ENCODE data around the gene MOB3A.

MOB3A gene

DNA sequence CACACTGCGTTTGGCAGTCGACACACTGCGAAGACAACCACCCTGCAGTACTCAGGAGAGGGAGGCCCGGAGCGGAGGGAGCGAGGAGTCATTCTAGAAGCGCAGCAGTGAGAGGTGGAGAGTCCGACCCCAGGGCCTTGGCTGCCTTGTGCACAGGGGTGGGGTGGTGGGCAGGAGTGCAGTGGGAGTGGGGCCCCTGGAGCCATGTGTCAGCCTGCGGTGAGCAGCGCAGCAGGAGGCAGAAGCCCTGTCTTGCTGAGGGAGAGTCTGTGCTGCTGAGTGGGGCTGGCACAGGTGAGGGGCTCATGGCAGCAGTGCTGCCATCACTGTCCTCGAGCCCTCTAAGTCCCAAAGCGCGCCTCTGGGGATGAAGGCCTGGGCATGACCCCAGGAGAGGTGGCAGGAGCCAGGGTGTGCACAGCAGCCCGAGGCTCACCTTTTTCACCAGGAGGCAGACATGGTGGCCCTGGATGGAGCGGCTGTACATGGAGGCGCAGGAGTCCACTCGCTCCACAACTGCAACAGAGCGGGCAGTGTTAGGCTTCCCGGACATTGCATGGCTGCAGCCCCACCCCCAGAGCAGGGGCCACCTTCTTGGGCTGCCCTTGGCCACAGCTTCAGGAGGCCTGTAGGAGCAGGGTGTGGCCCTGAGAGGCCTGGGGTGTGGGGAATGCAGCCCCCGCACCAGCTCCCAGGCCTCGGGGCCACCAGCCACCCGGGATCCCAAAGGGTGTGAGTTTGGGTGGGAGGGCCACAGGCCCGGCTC is 12.3 kb upstream of the MOB3A start:
- DNase-seq (ENCODE audit: low spot score), result no peak
- H3K4me3 ChIP-seq, result no peak overlapping the region
- TF ChIP-seq, protein P1, sequence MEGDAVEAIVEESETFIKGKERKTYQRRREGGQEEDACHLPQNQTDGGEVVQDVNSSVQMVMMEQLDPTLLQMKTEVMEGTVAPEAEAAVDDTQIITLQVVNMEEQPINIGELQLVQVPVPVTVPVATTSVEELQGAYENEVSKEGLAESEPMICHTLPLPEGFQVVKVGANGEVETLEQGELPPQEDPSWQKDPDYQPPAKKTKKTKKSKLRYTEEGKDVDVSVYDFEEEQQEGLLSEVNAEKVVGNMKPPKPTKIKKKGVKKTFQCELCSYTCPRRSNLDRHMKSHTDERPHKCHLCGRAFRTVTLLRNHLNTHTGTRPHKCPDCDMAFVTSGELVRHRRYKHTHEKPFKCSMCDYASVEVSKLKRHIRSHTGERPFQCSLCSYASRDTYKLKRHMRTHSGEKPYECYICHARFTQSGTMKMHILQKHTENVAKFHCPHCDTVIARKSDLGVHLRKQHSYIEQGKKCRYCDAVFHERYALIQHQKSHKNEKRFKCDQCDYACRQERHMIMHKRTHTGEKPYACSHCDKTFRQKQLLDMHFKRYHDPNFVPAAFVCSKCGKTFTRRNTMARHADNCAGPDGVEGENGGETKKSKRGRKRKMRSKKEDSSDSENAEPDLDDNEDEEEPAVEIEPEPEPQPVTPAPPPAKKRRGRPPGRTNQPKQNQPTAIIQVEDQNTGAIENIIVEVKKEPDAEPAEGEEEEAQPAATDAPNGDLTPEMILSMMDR (IDR thresholded peaks at IDR 0.05), result no peak
- H3K27ac ChIP-seq, result no peak overlapping the region

DNA sequence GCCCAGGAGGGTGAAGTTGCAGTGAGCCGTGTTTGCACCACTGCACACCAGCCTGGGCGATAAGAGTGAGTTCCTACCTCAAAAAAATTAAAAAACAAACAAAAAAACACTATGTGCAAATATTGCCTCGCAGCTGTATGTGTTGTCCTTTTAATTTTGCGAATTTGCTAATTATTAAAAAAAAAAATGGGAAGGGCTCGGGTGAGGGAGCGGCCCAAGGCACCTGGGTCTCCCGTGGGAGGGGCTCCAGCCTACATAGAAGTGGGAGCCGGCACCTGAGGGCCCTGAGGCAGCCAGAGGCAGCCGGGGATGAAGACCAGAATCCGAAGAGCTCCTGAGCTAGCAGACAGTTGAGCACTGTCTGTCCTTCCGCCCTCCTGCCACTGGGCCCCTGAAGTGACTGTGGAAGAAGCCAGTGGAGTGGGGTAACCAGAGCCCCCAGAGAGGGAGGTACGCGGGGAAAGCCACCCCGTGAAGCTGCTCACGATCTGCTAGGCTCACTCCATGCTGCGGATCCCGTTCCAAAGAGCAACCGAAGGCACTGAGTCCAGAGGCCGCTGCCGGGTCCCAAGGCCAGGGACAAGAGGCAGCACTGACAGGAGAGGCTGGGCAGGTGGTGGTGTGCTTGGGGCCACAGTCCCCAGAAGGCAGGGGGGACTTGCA is 7.0 kb upstream of the MOB3A start:
- no peak overlapping the region for H3K4me3 ChIP-seq
- no peak for DNase-seq (ENCODE audit: low spot score)
- TF ChIP-seq, protein P1 (IDR thresholded peaks at IDR 0.05), result no peak
- H3K27ac ChIP-seq, result no peak overlapping the region

DNA sequence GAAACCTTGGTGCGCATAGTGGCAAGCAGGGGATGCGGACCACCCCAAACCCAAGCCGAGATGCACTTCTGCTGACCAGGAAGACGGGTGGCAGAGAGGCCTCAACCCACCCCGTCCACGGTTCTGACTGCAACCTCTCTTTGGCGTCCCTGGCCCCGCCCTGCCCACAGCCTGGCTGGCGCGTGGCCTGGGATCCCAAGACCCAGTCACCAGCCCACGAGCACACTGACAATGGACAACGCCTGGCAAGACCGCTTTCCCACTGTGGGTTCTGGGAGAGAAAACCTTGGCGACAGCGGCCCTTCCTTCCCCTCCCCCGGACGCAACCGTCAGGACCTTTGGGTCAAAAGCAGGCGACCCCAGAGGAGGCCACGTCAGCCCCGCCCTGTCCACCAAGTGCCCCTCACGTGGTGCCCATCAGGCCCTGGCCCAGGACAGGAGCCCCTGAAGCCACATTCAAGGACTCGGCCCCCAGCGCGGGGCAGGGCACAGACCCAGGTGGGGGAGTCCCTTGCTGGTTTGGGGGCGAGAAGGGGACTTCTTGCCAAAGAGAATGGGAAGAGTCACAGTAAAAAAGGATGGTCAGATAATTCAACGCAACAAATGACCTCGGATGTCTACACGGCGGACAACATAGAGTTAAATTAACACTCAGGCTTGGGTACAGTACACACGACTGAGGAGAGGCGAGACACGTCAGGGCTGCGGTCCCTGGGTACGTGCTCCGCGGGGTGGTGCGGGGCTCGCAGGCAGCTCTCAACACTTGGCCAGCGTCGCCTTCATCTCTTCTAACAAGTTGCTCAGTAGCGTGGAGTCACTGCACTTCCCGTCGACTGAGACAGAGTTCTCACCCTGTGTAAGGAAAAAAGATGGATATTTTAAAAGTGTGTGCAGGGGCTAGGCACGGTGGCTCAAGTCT is 5.5 kb upstream of the MOB3A start:
- H3K4me3 ChIP-seq, result no peak overlapping the region
- TF ChIP-seq, protein P1 (IDR thresholded peaks at IDR 0.05), result no peak
- no peak overlapping the region for H3K27ac ChIP-seq
- no peak for DNase-seq (ENCODE audit: low spot score)

DNA sequence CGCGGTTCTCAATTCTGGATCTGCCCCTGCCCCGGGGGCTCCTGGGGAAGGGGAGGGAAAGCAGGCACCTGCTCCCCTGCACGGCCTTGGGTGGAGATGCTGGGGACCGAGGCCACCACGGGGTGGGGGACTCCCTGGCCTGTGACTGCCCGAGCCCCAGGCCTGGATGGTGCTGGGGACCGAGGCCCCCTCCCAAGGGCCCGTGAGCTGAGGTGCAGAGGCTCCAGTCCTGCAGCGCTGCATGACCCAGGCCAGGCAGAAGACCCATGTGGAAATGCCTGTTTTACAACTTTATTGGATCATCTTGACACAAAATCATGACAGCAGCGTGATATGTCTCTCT is 4.6 kb upstream of the MOB3A start:
- DNase-seq (ENCODE audit: low spot score), result no peak
- H3K4me3 ChIP-seq, result no peak overlapping the region
- TF ChIP-seq, protein P1 (IDR thresholded peaks at IDR 0.05), result no peak
- no peak overlapping the region for H3K27ac ChIP-seq

DNA sequence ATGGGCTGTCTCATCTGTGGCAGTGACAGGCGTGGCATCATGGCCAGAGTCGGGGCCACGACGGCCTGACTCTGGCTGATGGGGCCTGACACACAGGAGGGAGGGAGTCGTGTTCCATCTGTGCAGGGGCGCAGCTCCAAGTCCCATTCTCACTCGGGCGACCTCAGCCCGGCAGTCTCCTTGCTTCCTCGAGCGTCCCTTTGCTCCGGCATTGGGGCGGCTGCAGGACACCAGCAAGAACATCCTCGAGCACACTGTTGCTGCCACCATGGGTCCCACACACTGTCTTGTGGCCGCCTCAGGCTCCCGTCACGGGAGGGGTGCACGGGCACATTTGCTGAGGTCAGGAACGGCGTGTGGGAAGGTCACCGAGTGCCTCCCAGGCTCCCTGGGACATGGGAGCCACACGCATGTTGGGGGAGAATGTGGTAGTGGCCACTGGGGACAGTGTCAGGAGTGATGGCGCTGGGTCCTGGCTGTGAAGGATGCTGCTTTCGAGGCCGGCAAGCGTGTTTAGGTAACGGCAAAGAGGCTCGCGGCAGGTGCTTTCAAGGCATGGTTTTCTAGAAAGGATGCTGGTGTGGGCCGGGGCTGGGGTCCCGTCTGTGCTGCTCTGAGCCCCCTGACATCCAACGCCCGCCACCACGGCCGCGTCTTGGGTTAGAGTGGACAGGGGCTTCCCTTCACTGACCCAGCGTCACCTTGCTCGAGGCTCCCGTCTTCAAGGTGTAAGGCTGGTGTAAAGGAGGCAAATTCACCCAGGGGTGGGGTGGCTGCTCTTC is 4.0 kb upstream of the MOB3A start:
- no peak for DNase-seq (ENCODE audit: low spot score)
- H3K4me3 ChIP-seq, result no peak overlapping the region
- H3K27ac ChIP-seq, result no peak overlapping the region
- TF ChIP-seq, protein P1 (IDR thresholded peaks at IDR 0.05), result no peak

DNA sequence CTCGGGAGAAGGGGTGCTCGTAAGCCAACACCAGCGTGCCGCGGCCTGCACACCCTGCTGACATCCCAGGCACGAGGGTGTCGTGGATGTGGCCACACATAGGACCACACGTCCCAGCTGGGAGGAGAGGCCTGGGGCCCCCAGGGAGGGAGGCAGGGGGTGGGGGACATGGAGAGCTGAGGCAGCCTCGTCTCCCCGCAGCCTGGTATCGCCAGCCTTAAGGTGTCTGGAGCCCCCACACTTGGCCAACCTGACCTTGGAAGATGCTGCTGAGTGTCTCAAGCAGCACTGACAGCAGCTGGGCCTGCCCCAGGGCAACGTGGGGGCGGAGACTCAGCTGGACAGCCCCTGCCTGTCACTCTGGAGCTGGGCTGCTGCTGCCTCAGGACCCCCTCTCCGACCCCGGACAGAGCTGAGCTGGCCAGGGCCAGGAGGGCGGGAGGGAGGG is 3.0 kb upstream of the MOB3A start:
- Histone ChIP-seq H3K4me3 (no peak overlapping the region), H3K27ac (peak overlapping the region in 1 of 2 donors; percentile 22)
- DNase-seq (ENCODE audit: low spot score), result no peak
- TF ChIP-seq, protein P1 (IDR thresholded peaks at IDR 0.05), result no peak
